GM10248 (cell line): Measurements from ENCODE around the gene NT5DC4.

Source experiments
- CTCF ChIA-PET: fragments of 300-600 bp; sonication (Branson Sonifier 250); formaldehyde crosslinking; extraction: SDS; loops from one replicate; lab custom pipeline; 2021; ENCODE audit warnings: antibody characterized with exemption; lab: Yijun Ruan, JAX
- POLR2A ChIA-PET: fragments of 350-650 bp; sonication (Branson Sonifier 250); formaldehyde crosslinking; extraction: SDS; loops from one replicate; lab custom pipeline; 2020; ENCODE audit warnings: antibody characterized with exemption; lab: Yijun Ruan, JAX
- DNase-seq: peaks from one replicate; pipeline ENCODE4 v3.0.0; 2012; ENCODE audit errors: extremely low spot score
- TF ChIP-seq, protein P1 (sequence below): IDR thresholded peaks from 2 replicates; pipeline ENCODE4 v1.5.1; 2012; ENCODE audit warnings: mild to moderate bottlenecking, low read depth; ENCODE audit errors: extremely low read depth, missing control alignments, control extremely low read depth

NT5DC4 gene

DNA sequence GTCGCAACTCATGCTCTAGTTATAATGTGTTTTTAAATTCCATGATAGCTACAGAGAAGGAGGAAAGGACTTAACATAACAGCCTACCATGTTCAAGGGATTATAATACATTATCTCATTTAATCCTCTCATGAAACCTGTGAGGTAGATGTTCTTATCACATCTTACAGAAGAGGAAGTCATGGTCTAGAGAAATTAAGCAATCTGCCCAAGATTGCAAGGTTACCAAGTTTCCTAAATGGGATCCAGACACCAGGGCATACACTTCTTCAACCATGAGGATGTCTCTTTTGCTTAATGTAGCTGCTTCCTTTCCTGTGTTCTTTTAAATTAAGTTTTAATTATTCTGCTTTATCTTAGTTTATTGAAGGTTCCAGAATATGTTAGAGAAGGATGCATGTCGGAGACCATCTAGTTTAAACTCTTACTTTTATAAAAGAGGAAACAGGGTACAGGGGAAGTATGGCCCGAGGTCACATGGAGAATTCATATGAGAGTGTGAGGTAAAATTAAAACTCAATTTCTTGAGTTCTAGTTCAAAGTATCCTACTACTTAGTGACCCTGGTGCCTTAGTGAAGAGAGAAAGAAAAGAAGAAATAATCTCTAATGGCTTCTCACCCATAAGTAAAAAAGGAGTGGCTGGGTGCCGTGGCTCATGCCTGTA lies 67.0 kb downstream of the NT5DC4 start:
- POLR2A ChIA-PET = no interaction called here
- TF ChIP-seq, protein P1, sequence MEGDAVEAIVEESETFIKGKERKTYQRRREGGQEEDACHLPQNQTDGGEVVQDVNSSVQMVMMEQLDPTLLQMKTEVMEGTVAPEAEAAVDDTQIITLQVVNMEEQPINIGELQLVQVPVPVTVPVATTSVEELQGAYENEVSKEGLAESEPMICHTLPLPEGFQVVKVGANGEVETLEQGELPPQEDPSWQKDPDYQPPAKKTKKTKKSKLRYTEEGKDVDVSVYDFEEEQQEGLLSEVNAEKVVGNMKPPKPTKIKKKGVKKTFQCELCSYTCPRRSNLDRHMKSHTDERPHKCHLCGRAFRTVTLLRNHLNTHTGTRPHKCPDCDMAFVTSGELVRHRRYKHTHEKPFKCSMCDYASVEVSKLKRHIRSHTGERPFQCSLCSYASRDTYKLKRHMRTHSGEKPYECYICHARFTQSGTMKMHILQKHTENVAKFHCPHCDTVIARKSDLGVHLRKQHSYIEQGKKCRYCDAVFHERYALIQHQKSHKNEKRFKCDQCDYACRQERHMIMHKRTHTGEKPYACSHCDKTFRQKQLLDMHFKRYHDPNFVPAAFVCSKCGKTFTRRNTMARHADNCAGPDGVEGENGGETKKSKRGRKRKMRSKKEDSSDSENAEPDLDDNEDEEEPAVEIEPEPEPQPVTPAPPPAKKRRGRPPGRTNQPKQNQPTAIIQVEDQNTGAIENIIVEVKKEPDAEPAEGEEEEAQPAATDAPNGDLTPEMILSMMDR = no peak
- no peak for DNase-seq
- CTCF ChIA-PET = interaction anchor here (0.9 to 1.9 kb wide), 5 partner anchors 11 to 97 kb away, joined by 3 to 6 read pairs (median 4); no protein-coding TSS in a partner anchor

DNA sequence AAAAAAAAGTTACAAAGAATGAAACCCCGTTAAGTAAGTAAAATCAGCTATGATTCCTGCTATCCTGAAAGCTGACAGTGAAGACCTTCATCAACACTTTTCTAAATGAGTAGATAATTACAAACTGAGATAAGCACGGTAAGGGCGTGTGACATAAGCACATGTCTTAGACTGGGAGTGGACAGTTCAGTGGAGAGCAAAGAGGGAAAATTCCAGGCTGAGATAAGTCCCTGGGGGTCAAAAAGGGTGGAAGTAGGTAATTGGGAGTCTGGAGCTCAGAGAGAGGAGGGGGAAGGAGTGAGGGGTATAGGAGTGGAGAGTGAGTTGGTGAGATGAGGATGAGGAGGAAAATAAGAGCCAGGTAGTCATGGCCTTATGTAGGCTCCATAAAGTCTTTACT lies 67.8 kb downstream of the NT5DC4 start:
- CTCF ChIA-PET = interaction anchor here (1.0 to 1.9 kb wide), 6 partner anchors 10 to 97 kb away, joined by 3 to 6 read pairs (median 4); no protein-coding TSS in a partner anchor
- DNase-seq = no peak
- TF ChIP-seq, protein P1 = no peak
- POLR2A ChIA-PET = interaction anchor here (0.6 kb wide), 1 partner anchor 16 kb away, joined by 3 read pairs; no protein-coding TSS in a partner anchor
